ENCODE data around the gene TMEM123. TPM values are rescaled to one million over a fixed set of nuclear protein-coding genes. Genes with fewer than 3 reads are reported as not detected.

TMEM123 gene
- total and polyA plus RNA-seq, 2 of the 8 experiments (the other 6 are each of a cell fraction or from before 2014, with no cell fraction given) = 75.5 to 80.1 TPM

DNA sequence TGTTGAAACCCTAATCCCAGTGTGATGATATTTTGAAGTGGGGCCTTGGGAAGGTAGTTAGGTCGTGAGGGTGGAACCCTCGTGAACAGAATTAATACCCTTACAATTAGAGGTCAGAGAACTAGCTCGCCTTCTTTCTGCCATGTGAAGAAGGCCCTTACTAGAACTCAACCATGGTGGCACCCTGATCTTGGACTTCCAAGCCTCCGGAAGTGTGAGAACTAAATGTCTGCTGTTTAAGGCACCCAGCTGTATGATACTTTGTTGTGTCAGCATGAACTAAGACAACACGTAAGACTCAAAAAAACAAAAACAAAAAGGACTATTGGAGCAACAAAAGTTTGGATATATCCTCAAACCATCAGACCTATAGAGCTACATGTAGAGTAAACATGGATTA lies 52.0 kb downstream of the TMEM123 start (continued):
- TF ChIP-seq EZH2 (IDR thresholded peaks at IDR 0.05; ENCODE audit: low read depth, low read length, severe bottlenecking) = no peak
